Stimulated activated CD4-positive, alpha-beta T cell treated with anti-CD3 and anti-CD28 coated beads, Interleukin-4, amount 100 ng/mL, for 24 hours (primary cell): Measurements from ENCODE around the gene VAMP8.
"Not testable (repeated sequence)": the region's sequence is repeated elsewhere in the genome, so short reads cannot be mapped to it uniquely, and the experiment has no call there.

Experiments used
- DNase-seq: peaks from one replicate; pipeline ENCODE4 v3.0.0-alpha.2; 2020

VAMP8 gene

GRCh38 chr2:85547859-85548607 lies 29.4 kb upstream of the VAMP8 start:
- DNase-seq = no peak

GRCh38 chr2:85548608-85548900 lies 28.8 kb upstream of the VAMP8 start:
- DNase-seq = no peak

DNA sequence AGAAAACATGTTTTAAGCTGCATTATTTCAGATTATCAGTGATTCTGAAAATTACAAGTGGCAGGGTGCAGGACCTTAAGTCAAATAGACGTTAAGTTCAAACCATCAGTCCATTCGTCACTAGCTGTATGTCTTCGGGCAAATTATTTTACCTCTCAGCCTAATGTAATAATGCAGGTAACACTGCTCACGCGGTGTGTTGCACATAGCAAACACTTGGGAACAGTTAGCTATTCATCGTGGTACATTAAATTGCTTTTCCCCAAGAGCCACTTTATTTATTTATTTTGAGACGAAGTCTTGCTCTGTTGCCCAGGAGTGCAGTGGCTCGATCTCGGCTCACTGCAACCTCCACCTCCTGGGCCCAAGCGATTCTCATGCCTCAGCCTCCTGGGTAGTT lies 28.3 kb upstream of the VAMP8 start:
- DNase-seq = no peak

DNA sequence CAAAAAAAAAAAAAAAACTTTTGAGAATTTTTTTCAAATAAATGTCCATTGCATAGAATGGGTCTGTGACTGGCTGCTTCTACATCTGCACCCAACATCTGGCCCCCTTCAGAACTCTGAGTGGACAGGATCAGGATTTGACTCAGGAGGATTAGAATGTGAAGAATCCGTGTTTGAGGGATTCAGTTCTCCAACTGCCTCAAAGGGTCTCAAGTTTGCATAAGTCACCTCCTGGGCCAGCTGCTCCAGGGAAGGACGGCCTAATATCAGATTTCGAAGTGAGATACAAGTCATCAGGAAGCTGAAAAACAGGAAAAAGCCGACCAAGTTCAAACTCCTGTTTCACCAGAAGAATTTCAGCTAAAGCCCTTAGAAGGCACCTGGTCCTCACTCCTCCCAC lies 27.6 kb upstream of the VAMP8 start:
- no peak for DNase-seq

DNA sequence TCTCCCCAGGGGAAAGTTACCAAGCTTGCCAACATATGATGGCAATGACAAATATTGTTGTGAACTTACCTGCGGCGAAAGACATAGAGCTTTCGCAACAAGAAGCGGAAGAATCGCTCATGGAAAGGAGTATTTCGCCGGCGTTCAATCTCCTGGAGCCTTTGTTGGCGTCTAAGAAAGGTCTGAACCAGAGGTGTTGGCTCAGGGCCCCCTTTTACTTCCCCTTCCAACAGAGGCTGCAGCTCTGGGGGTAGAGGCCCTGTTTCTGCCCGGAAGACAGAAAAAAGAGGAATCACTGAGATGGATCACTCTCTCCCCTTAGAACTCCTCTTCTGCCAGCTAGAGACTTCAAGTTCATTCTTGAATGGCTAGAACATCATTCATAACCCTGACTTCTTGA lies 26.9 kb upstream of the VAMP8 start:
- no peak for DNase-seq

GRCh38 chr2:85551698-85552678 lies 25.4 kb upstream of the VAMP8 start:
- peak; percentile 90 for DNase-seq

DNA sequence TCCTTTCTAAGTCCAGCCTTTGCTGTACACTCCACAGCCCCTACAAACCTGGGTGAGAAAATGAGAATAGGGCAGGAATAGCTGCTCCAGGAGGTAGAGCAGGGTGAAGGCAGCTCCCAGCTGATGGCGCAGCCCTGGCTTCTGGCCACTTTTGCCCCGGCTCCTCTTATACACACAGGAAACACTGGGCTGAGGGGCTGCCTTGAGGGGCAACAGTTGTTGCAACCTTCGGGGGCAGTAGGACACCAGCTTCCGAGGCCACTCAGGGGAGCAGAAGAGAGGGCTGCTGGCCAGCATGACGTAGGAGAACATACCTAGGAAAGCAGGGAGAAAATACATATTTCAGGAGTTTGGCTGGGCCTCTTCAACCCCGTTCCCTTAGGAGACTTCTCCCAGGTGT lies 24.2 kb upstream of the VAMP8 start:
- no peak for DNase-seq

- no peak for DNase-seq
Measured at GRCh38 chr2:85554980-85555612, 22.3 kb upstream of the VAMP8 start.

DNA sequence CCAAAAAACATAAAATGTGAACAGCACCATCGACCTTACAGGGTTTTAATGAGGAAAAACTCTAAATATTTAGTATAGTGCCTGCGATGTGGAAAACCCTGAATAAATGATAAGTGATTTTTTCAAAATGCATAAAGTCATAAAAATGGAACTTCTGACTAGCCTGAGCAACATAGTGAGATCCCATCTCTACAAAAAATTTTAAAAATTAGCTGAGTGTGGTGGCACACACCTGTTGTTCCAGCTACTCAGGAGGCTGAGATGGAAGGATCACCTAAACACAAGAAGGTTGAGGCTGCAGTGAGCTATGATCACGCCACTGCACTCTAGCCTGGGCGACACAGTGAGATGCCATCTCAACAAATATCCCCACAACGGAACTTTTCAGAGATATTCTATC lies 20.3 kb upstream of the VAMP8 start:
- no peak for DNase-seq

GRCh38 chr2:85558160-85558559 lies 19.2 kb upstream of the VAMP8 start:
- no peak for DNase-seq

DNA sequence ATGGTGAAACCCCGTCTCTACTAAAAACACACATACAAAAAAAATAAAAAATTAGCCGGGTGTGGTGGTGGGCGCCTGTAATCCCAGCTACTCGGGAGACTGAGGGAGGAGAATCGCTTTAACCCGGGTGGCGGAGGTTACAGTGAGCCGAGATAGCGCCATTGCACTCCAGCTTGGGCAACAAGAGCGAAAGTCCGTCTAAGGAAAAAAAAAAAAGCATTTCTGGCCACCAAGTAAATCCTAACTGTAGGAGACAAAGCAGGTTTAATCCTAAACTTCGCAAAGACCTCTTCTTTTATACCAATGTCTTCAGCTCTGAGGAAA lies 17.0 kb upstream of the VAMP8 start:
- not testable (repeated sequence) for DNase-seq

DNA sequence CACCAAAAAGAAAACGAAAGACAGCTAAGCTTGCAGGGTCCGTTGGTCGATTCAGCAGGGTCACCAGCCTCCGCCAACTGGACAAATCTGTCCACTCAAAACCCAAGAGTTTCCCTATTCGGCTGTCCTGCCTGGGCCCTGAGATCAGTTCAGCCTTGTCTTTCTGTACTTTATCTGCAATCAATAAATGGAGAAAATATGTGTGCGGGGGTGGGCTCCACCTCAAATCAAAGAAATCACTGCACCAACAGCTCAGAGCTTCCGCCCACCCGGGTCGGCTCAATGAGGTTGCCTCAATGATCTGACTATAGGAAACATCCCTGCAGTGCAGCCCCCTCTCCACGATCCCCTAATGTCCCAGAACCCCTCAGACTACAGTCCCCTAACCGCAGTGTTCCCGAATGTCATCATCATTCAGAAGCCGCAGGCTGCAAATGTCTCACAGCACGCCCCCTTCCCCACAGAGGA lies 16.5 kb upstream of the VAMP8 start:
- DNase-seq = no peak

- DNase-seq = peak; percentile 95
Measured at GRCh38 chr2:85561280-85562212, 15.8 kb upstream of the VAMP8 start, which contains the start of gene GGCX. GGCX (minus strand) TSS chr2:85561493; CDS start chr2:85561428, 65 bp downstream.

DNA sequence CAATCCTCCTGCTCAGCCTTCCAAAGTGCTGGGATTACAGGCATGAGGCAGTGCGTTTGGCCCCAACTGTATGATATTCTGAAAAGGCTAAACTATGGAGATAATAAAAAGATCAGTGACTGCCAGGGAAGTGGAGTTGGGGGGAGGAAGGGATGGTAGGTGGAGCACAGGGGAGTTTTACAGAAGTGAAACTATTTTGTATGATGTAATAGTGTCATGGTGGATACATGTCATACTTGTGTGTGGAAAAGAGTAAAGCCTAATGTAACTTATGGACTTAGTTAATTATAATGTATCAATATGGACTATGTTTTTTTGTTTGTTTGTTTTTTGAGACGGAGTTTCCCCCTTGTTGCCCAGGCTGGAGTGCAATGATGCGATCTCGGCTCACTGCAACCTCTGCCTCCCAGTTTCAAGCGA lies 13.2 kb upstream of the VAMP8 start:
- no peak for DNase-seq

- no peak for DNase-seq
Measured at GRCh38 chr2:85566265-85566664, 11.1 kb upstream of the VAMP8 start.

DNA sequence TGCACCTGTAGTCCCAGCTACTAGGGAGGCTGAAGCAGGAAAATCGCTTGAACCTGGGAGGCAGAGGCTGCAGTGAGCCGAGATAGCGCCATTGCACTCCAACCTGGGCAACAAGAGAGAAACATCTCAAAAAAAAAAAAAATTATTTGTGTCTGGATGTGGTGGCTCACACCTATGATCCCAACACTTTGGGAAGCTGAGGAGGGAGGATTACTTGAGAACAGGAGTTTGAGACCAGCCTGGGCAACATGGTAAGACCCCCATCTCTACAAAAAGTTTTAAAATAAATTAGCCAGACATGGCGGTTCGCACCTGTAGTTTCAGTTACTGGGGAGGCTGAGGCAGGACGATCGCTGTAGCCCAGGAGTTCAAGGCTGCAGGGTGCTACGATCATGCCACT lies 1.6 kb upstream of the VAMP8 start:
- DNase-seq = no peak

DNA sequence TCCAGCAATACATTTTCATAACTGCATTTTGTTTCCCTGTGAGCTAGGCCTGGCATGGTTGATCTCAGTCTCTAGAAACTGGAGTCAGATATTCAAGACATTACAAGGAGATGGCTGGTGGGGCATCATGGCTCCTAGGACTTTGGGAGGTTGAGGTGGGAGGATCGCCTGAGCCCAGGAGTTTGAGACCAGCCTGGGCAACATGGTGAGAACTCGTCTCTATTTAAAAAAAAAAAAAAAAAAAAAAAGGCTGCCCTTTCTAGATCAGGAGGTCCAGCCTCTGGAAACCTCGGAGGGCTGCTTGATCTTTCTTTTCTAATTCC lies 362 bp upstream of the VAMP8 start:
- no peak for DNase-seq

GRCh38 chr2:85578243-85579180 lies 1.1 kb downstream of the VAMP8 start:
- DNase-seq = peak; percentile 30

- DNase-seq = no peak
Measured at GRCh38 chr2:85579266-85579935, 2.0 kb downstream of the VAMP8 start.

DNA sequence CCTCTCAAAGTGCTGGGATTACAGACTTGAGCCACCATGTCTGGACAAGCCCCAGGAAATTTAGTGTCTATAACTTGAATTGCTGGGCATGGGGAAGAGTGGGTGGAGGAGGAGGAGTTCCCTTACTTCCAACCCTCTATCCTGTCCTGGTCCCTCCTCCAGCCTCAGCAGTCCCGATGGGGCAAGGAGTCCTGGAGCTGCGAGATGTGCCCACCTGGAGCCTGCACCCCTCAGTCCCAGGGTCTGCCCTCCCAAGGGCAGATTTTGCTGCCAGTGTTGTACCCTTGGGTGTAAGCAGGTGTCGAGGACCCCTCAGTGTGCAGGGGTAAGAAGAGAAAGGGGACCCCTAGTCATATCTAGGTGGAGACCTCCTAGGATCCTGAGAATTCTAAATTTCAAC lies 2.8 kb downstream of the VAMP8 start:
- no peak for DNase-seq

- DNase-seq = no peak
Measured at GRCh38 chr2:85582492-85582891, 5.1 kb downstream of the VAMP8 start.
